HepG2 (cell line): ENCODE data around the gene DRC7. TPM values are rescaled to one million over a fixed set of nuclear protein-coding genes. Genes with fewer than 3 reads are reported as not detected.

Experiments used
- AKAP8 ChIP-seq: sonication (generic); formaldehyde crosslinking; IDR thresholded peaks from 2 replicates; pipeline ENCODE4 v1.5.1; 2020; ENCODE audit warnings: mild to moderate bottlenecking, missing genetic modification reagents
- HMGA1 ChIP-seq: sonication (generic); formaldehyde crosslinking; conservative IDR thresholded peaks from 2 replicates; pipeline ENCODE4 v1.4.0; 2020; ENCODE audit warnings: missing genetic modification reagents
- MAFK ChIP-seq, 2 experiments: IDR thresholded peaks in 1 of 2; conservative IDR thresholded peaks in 1 of 2; 2 replicates each; pipeline ENCODE4 v1.6.1; 2011; ENCODE audit warnings: improper control_type of control experiment in 2 of 2, low read length in 2 of 2
- NRL ChIP-seq: sonication (generic); formaldehyde crosslinking; IDR thresholded peaks from 2 replicates; pipeline ENCODE4 v1.5.0; 2020; ENCODE audit warnings: missing genetic modification reagents, mild to moderate bottlenecking, moderate library complexity, borderline replicate concordance
- RXRB ChIP-seq: IDR thresholded peaks from 2 replicates; pipeline ENCODE4 v1.6.1; 2016; ENCODE audit warnings: borderline replicate concordance, missing genetic modification reagents, missing compliant biosample characterization
- THYN1 ChIP-seq: sonication (generic); formaldehyde crosslinking; IDR thresholded peaks from 2 replicates; pipeline ENCODE4 v1.8.1; 2023; ENCODE audit warnings: low read depth, mild to moderate bottlenecking, moderate library complexity, missing genetic modification reagents, borderline replicate concordance
- ZNF768 ChIP-seq: sonication (generic); formaldehyde crosslinking; IDR thresholded peaks from 2 replicates; pipeline ENCODE4 v1.4.0; 2020; ENCODE audit warnings: missing genetic modification reagents
- polyA plus RNA-seq, 8 experiments: library from polyadenylated mRNA; depleted of rRNA in 3 of 8; stranded (reverse) in 7 of 8; unstranded in 1 of 8; fragments of >200 nt; fragmentation: Illumina TruSeq in 4 of 8; extraction: Trizol in 4 of 8; gene quantifications; 2 replicates each; pipeline versions ENCODE4 v1.2.1 to v1.2.3, GENCODE V29; 2011 to 2016; ENCODE audit warnings: low read depth in 4 of 8, missing spikeins in 1 of 8, mixed read lengths in 1 of 8; ENCODE audit not compliant: insufficient read depth in 1 of 8
- total RNA-seq, 5 experiments: library from RNA; depleted of rRNA; stranded (reverse); fragments of >200 nt; fragmentation: Illumina TruSeq; extraction: Trizol; gene quantifications; 2 replicates each; pipeline ENCODE4 v1.2.3, GENCODE V29; 2016; ENCODE audit warnings: low read depth in 1 of 5
- TF ChIP-seq, protein P1 (sequence below): sonication (generic); formaldehyde crosslinking; IDR thresholded peaks from 2 replicates; pipeline ENCODE4 v1.5.1; 2020; ENCODE audit warnings: mild to moderate bottlenecking, missing genetic modification reagents, moderate library complexity
- TF ChIP-seq, protein P2 (sequence below): sonication (generic); formaldehyde crosslinking; IDR thresholded peaks from 2 replicates; pipeline ENCODE4 v1.5.0; 2020; ENCODE audit warnings: mild to moderate bottlenecking, missing genetic modification reagents, moderate library complexity
- TF ChIP-seq, protein P3 (sequence below): sonication (generic); formaldehyde crosslinking; IDR thresholded peaks from 2 replicates; pipeline ENCODE4 v1.4.0; 2020; ENCODE audit warnings: missing genetic modification reagents
- TF ChIP-seq, protein P4 (sequence below): sonication (generic); formaldehyde crosslinking; IDR thresholded peaks from 2 replicates; pipeline ENCODE4 v1.5.0; 2020; ENCODE audit warnings: missing genetic modification reagents, mild to moderate bottlenecking, borderline replicate concordance
- TF ChIP-seq, protein P5 (sequence below): sonication (generic); formaldehyde crosslinking; conservative IDR thresholded peaks from 2 replicates; pipeline ENCODE4 v1.4.0; 2020; ENCODE audit warnings: missing genetic modification reagents
- TF ChIP-seq, protein P6 (sequence below): sonication (generic); formaldehyde crosslinking; IDR thresholded peaks from 2 replicates; pipeline ENCODE4 v1.5.0; 2020; ENCODE audit warnings: mild to moderate bottlenecking, missing genetic modification reagents, borderline replicate concordance

The DRC7 gene
- total and polyA plus RNA-seq, 2 of the 13 experiments (the other 11 are each of a cell fraction or from before 2014, with no cell fraction given) = 2.7 to 3.4 TPM

DNA sequence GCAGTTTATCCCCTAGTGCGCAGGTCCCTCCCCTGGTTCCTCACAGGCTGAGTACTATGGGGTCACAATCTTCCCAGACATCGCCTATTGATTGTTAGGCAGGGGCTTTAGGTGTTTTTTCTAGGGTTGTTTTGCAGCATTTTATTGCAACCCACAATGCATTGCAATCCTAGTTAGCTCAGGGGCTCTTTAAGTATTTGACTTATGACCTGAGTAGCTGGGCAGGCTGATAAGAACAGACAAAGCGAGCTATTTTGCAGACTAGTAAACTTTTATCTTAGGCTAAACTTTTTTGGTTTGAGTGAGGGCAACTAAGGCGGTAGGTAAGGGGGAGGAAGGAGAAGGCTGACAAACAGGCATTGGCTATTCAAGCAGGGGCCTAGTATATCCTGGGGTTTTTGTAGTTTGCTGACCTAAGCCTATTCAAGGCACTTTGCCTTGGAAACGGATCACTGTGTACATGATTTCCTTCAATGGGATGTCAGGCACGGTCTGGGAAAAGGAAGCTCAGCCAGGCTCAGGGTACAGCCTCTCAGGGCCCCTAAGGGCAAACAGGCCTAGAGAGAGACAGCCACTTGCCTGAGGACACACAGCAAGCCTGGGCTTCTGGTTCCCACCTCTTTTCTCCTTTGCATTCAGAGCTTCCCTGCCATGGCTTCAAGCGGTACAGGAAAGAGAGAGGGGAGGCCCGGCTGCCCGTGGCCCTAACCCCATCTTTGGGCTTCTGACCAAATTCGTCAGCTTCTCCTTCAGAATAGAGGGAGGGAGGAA is 6.4 kb downstream of the DRC7 start (continued):
- TF ChIP-seq, protein P1, sequence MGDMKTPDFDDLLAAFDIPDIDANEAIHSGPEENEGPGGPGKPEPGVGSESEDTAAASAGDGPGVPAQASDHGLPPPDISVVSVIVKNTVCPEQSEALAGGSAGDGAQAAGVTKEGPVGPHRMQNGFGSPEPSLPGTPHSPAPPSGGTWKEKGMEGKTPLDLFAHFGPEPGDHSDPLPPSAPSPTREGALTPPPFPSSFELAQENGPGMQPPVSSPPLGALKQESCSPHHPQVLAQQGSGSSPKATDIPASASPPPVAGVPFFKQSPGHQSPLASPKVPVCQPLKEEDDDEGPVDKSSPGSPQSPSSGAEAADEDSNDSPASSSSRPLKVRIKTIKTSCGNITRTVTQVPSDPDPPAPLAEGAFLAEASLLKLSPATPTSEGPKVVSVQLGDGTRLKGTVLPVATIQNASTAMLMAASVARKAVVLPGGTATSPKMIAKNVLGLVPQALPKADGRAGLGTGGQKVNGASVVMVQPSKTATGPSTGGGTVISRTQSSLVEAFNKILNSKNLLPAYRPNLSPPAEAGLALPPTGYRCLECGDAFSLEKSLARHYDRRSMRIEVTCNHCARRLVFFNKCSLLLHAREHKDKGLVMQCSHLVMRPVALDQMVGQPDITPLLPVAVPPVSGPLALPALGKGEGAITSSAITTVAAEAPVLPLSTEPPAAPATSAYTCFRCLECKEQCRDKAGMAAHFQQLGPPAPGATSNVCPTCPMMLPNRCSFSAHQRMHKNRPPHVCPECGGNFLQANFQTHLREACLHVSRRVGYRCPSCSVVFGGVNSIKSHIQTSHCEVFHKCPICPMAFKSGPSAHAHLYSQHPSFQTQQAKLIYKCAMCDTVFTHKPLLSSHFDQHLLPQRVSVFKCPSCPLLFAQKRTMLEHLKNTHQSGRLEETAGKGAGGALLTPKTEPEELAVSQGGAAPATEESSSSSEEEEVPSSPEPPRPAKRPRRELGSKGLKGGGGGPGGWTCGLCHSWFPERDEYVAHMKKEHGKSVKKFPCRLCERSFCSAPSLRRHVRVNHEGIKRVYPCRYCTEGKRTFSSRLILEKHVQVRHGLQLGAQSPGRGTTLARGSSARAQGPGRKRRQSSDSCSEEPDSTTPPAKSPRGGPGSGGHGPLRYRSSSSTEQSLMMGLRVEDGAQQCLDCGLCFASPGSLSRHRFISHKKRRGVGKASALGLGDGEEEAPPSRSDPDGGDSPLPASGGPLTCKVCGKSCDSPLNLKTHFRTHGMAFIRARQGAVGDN = no peak; the same call in 1 of the 2 replicates
- TF ChIP-seq NRL (CRISPR knock-in tag) (no peak; the same call in 1 of the 2 replicates), HMGA1 (CRISPR knock-in tag) (no peak), AKAP8 (CRISPR knock-in tag) (peak; percentile 24; the same call in 1 of the 2 replicates), RXRB (CRISPR knock-in tag) (0 out of 2 replicates have a peak, but pooled peaks have one; percentile 18), MAFK (conservative IDR thresholded peaks at IDR 0.05 in 1 of 2, IDR thresholded peaks at IDR 0.05 in 1 of 2; ENCODE audit: low read length in 2 of 2) (peak; percentile 91), ZNF768 (peak; percentile 100), THYN1 (no peak)
- TF ChIP-seq, protein P2, sequence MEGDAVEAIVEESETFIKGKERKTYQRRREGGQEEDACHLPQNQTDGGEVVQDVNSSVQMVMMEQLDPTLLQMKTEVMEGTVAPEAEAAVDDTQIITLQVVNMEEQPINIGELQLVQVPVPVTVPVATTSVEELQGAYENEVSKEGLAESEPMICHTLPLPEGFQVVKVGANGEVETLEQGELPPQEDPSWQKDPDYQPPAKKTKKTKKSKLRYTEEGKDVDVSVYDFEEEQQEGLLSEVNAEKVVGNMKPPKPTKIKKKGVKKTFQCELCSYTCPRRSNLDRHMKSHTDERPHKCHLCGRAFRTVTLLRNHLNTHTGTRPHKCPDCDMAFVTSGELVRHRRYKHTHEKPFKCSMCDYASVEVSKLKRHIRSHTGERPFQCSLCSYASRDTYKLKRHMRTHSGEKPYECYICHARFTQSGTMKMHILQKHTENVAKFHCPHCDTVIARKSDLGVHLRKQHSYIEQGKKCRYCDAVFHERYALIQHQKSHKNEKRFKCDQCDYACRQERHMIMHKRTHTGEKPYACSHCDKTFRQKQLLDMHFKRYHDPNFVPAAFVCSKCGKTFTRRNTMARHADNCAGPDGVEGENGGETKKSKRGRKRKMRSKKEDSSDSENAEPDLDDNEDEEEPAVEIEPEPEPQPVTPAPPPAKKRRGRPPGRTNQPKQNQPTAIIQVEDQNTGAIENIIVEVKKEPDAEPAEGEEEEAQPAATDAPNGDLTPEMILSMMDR (CRISPR knock-in tag) = no peak
- TF ChIP-seq, protein P3, sequence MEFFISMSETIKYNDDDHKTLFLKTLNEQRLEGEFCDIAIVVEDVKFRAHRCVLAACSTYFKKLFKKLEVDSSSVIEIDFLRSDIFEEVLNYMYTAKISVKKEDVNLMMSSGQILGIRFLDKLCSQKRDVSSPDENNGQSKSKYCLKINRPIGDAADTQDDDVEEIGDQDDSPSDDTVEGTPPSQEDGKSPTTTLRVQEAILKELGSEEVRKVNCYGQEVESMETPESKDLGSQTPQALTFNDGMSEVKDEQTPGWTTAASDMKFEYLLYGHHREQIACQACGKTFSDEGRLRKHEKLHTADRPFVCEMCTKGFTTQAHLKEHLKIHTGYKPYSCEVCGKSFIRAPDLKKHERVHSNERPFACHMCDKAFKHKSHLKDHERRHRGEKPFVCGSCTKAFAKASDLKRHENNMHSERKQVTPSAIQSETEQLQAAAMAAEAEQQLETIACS (CRISPR knock-in tag) = no peak
- TF ChIP-seq, protein P4, sequence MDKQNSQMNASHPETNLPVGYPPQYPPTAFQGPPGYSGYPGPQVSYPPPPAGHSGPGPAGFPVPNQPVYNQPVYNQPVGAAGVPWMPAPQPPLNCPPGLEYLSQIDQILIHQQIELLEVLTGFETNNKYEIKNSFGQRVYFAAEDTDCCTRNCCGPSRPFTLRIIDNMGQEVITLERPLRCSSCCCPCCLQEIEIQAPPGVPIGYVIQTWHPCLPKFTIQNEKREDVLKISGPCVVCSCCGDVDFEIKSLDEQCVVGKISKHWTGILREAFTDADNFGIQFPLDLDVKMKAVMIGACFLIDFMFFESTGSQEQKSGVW (CRISPR knock-in tag) = no peak
- TF ChIP-seq, protein P5, sequence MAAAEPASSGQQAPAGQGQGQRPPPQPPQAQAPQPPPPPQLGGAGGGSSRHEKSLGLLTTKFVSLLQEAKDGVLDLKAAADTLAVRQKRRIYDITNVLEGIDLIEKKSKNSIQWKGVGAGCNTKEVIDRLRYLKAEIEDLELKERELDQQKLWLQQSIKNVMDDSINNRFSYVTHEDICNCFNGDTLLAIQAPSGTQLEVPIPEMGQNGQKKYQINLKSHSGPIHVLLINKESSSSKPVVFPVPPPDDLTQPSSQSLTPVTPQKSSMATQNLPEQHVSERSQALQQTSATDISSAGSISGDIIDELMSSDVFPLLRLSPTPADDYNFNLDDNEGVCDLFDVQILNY = no peak
- TF ChIP-seq, protein P6, sequence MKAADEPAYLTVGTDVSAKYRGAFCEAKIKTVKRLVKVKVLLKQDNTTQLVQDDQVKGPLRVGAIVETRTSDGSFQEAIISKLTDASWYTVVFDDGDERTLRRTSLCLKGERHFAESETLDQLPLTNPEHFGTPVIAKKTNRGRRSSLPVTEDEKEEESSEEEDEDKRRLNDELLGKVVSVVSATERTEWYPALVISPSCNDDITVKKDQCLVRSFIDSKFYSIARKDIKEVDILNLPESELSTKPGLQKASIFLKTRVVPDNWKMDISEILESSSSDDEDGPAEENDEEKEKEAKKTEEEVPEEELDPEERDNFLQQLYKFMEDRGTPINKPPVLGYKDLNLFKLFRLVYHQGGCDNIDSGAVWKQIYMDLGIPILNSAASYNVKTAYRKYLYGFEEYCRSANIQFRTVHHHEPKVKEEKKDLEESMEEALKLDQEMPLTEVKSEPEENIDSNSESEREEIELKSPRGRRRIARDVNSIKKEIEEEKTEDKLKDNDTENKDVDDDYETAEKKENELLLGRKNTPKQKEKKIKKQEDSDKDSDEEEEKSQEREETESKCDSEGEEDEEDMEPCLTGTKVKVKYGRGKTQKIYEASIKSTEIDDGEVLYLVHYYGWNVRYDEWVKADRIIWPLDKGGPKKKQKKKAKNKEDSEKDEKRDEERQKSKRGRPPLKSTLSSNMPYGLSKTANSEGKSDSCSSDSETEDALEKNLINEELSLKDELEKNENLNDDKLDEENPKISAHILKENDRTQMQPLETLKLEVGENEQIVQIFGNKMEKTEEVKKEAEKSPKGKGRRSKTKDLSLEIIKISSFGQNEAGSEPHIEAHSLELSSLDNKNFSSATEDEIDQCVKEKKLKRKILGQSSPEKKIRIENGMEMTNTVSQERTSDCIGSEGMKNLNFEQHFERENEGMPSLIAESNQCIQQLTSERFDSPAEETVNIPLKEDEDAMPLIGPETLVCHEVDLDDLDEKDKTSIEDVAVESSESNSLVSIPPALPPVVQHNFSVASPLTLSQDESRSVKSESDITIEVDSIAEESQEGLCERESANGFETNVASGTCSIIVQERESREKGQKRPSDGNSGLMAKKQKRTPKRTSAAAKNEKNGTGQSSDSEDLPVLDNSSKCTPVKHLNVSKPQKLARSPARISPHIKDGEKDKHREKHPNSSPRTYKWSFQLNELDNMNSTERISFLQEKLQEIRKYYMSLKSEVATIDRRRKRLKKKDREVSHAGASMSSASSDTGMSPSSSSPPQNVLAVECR (CRISPR knock-in tag) = 0 out of 2 replicates have a peak, but pooled peaks have one; percentile 12
